ENCODE measurements around the gene TTC13. TPM values are rescaled to one million over a fixed set of nuclear protein-coding genes. Genes with fewer than 3 reads are reported as not detected.

Gene TTC13
- total and polyA plus RNA-seq, 2 donors: 18.7 to 32.9 TPM

GRCh38 chr1:230867903-230868735 is 110.5 kb downstream of the TTC13 start, which contains the start of gene C1orf198:
C1orf198 (minus strand) TSS chr1:230868521; CDS start chr1:230868512, 9 bp downstream.
- H3K36me3 ChIP-seq (ENCODE audit: control insufficient read depth in 2 of 2, insufficient read depth in 2 of 2, low read length in 1 of 2): no peaks in the 10 kb centered on the region
- H3K27me3 ChIP-seq (ENCODE audit: control insufficient read depth in 2 of 2, insufficient read depth in 1 of 2, low read length in 1 of 2): peaks cover 17 to 40% of the 10 kb centered on the region in 2 donors
- WGBS: under 1% methylated on average over 96 of the region's 96 CpGs
- peaks cover 0 to 8% of the 10 kb centered on the region in 2 donors for H3K9me3 ChIP-seq (ENCODE audit: control insufficient read depth in 2 of 2, insufficient read depth in 1 of 2, low read length in 1 of 2)
- peaks cover 12 to 20% of the 10 kb centered on the region in 2 donors for H3K4me1 ChIP-seq (ENCODE audit: control insufficient read depth in 2 of 2, insufficient read depth in 2 of 2, low read length in 2 of 2)
- DNase-seq (ENCODE audit: low read depth in 6 of 9, low spot score in 9 of 9): peak; percentile 15 to 67 (median 41)
- peak within 1 kb of the TSS in 1 of 2 donors; percentile 46 for H3K27ac ChIP-seq (ENCODE audit: low read depth in 1 of 2, low read length in 1 of 2)
- peak within 1 kb of the TSS; percentile 58 to 87 for H3K4me3 ChIP-seq (ENCODE audit: low read length in 2 of 2)

GRCh38 chr1:230867101-230867902 is 111.4 kb downstream of the TTC13 start:
- H3K27me3 ChIP-seq (ENCODE audit: control insufficient read depth in 2 of 2, insufficient read depth in 1 of 2, low read length in 1 of 2): peaks cover 17 to 40% of the 10 kb centered on the region in 2 donors
- H3K36me3 ChIP-seq (ENCODE audit: control insufficient read depth in 2 of 2, insufficient read depth in 2 of 2, low read length in 1 of 2): no peaks in the 10 kb centered on the region
- peaks cover 0 to 8% of the 10 kb centered on the region in 2 donors for H3K9me3 ChIP-seq (ENCODE audit: control insufficient read depth in 2 of 2, insufficient read depth in 1 of 2, low read length in 1 of 2)
- peaks cover 12 to 20% of the 10 kb centered on the region in 2 donors for H3K4me1 ChIP-seq (ENCODE audit: control insufficient read depth in 2 of 2, insufficient read depth in 2 of 2, low read length in 2 of 2)
- no peak overlapping the region for H3K27ac ChIP-seq (ENCODE audit: low read depth in 1 of 2, low read length in 1 of 2)
- DNase-seq (ENCODE audit: low read depth in 6 of 9, low spot score in 9 of 9): no peak
- WGBS: 52% methylated on average over 17 of the region's 17 CpGs
- peak overlapping the region; percentile 58 to 87 for H3K4me3 ChIP-seq (ENCODE audit: low read length in 2 of 2)

GRCh38 chr1:230866171-230867070 is 112.2 kb downstream of the TTC13 start:
- no peak for DNase-seq (ENCODE audit: low read depth in 6 of 9, low spot score in 9 of 9)
- WGBS: 94% methylated on average over 9 of the region's 9 CpGs
- H3K36me3 ChIP-seq (ENCODE audit: control insufficient read depth in 2 of 2, insufficient read depth in 2 of 2, low read length in 1 of 2): no peaks in the 10 kb centered on the region
- H3K4me1 ChIP-seq (ENCODE audit: control insufficient read depth in 2 of 2, insufficient read depth in 2 of 2, low read length in 2 of 2): peaks cover 12 to 20% of the 10 kb centered on the region in 2 donors
- peaks cover 0 to 8% of the 10 kb centered on the region in 2 donors for H3K9me3 ChIP-seq (ENCODE audit: control insufficient read depth in 2 of 2, insufficient read depth in 1 of 2, low read length in 1 of 2)
- H3K27me3 ChIP-seq (ENCODE audit: control insufficient read depth in 2 of 2, insufficient read depth in 1 of 2, low read length in 1 of 2): peaks cover 17 to 38% of the 10 kb centered on the region in 2 donors
- no peak overlapping the region for H3K27ac ChIP-seq (ENCODE audit: low read depth in 1 of 2, low read length in 1 of 2)
- no peak overlapping the region for H3K4me3 ChIP-seq (ENCODE audit: low read length in 2 of 2)

- H3K4me3 ChIP-seq (ENCODE audit: low read length in 2 of 2): no peak overlapping the region
- no peak overlapping the region for H3K27ac ChIP-seq (ENCODE audit: low read depth in 1 of 2, low read length in 1 of 2)
- WGBS: 93% methylated on average over 8 of the region's 8 CpGs
Observed at GRCh38 chr1:230865062-230865817, 113.4 kb downstream of the TTC13 start.

GRCh38 chr1:230864441-230864840 is 114.2 kb downstream of the TTC13 start:
- Histone ChIP-seq H3K27me3 (ENCODE audit: control insufficient read depth in 2 of 2, insufficient read depth in 1 of 2, low read length in 1 of 2) (peaks cover 14 to 24% of the 10 kb centered on the region in 2 donors), H3K4me1 (ENCODE audit: control insufficient read depth in 2 of 2, insufficient read depth in 2 of 2, low read length in 2 of 2) (peaks cover 12 to 20% of the 10 kb centered on the region in 2 donors), H3K9me3 (ENCODE audit: control insufficient read depth in 2 of 2, insufficient read depth in 1 of 2, low read length in 1 of 2) (peaks cover 0 to 8% of the 10 kb centered on the region in 2 donors), H3K27ac (ENCODE audit: low read depth in 1 of 2, low read length in 1 of 2) (no peak overlapping the region), H3K4me3 (ENCODE audit: low read length in 2 of 2) (no peak overlapping the region), H3K36me3 (ENCODE audit: control insufficient read depth in 2 of 2, insufficient read depth in 2 of 2, low read length in 1 of 2) (no peaks in the 10 kb centered on the region)
- 89% methylated on average over 9 of the region's 9 CpGs for WGBS
- no peak for DNase-seq (ENCODE audit: low read depth in 6 of 9, low spot score in 9 of 9)

More at GRCh38 chr1:230865062-230865817, 113.4 kb downstream of the TTC13 start:
- Histone ChIP-seq H3K27me3 (ENCODE audit: control insufficient read depth in 2 of 2, insufficient read depth in 1 of 2, low read length in 1 of 2) (peaks cover 17 to 29% of the 10 kb centered on the region in 2 donors), H3K4me1 (ENCODE audit: control insufficient read depth in 2 of 2, insufficient read depth in 2 of 2, low read length in 2 of 2) (peaks cover 12 to 20% of the 10 kb centered on the region in 2 donors), H3K9me3 (ENCODE audit: control insufficient read depth in 2 of 2, insufficient read depth in 1 of 2, low read length in 1 of 2) (peaks cover 0 to 8% of the 10 kb centered on the region in 2 donors), H3K36me3 (ENCODE audit: control insufficient read depth in 2 of 2, insufficient read depth in 2 of 2, low read length in 1 of 2) (no peaks in the 10 kb centered on the region)
- DNase-seq (ENCODE audit: low read depth in 6 of 9, low spot score in 9 of 9): no peak

- Histone ChIP-seq H3K27ac (ENCODE audit: low read depth in 1 of 2, low read length in 1 of 2) (peak overlapping the region in 1 of 2 donors; percentile 55), H3K36me3 (ENCODE audit: control insufficient read depth in 2 of 2, insufficient read depth in 2 of 2, low read length in 1 of 2) (no peaks in the 10 kb centered on the region), H3K4me1 (ENCODE audit: control insufficient read depth in 2 of 2, insufficient read depth in 2 of 2, low read length in 2 of 2) (peaks cover 9 to 13% of the 10 kb centered on the region in 2 donors), H3K4me3 (ENCODE audit: low read length in 2 of 2) (no peak overlapping the region), H3K27me3 (ENCODE audit: control insufficient read depth in 2 of 2, insufficient read depth in 1 of 2, low read length in 1 of 2) (peaks cover 5 to 15% of the 10 kb centered on the region in 2 donors), H3K9me3 (ENCODE audit: control insufficient read depth in 2 of 2, insufficient read depth in 1 of 2, low read length in 1 of 2) (peaks cover 0 to 3% of the 10 kb centered on the region in 2 donors)
- DNase-seq (ENCODE audit: low read depth in 6 of 9, low spot score in 9 of 9): no peak
- 39% methylated on average over 6 of the region's 6 CpGs for WGBS
Observed at GRCh38 chr1:230863449-230863848, 115.2 kb downstream of the TTC13 start.

GRCh38 chr1:230861970-230862595 is 116.6 kb downstream of the TTC13 start:
- Histone ChIP-seq H3K9me3 (ENCODE audit: control insufficient read depth in 2 of 2, insufficient read depth in 1 of 2, low read length in 1 of 2) (peaks cover 0 to 3% of the 10 kb centered on the region in 2 donors), H3K4me1 (ENCODE audit: control insufficient read depth in 2 of 2, insufficient read depth in 2 of 2, low read length in 2 of 2) (peaks cover 3 to 9% of the 10 kb centered on the region in 2 donors), H3K27me3 (ENCODE audit: control insufficient read depth in 2 of 2, insufficient read depth in 1 of 2, low read length in 1 of 2) (peaks cover 2 to 3% of the 10 kb centered on the region in 2 donors), H3K36me3 (ENCODE audit: control insufficient read depth in 2 of 2, insufficient read depth in 2 of 2, low read length in 1 of 2) (no peaks in the 10 kb centered on the region), H3K4me3 (ENCODE audit: low read length in 2 of 2) (no peak overlapping the region), H3K27ac (ENCODE audit: low read depth in 1 of 2, low read length in 1 of 2) (no peak overlapping the region)
- 94% methylated on average over 4 of the region's 4 CpGs for WGBS
- DNase-seq (ENCODE audit: low read depth in 6 of 9, low spot score in 9 of 9): no peak

All from thymus (tissue), 11 donors.